ENCODE results near the gene B3GNT8. TPM values are rescaled to one million over a fixed set of nuclear protein-coding genes. Genes with fewer than 3 reads are reported as not detected.

B3GNT8 gene
- total and polyA plus RNA-seq, 2 of the 8 experiments (the other 6 are each of a cell fraction or from before 2014, with no cell fraction given) = 0.67 to 0.86 TPM

DNA sequence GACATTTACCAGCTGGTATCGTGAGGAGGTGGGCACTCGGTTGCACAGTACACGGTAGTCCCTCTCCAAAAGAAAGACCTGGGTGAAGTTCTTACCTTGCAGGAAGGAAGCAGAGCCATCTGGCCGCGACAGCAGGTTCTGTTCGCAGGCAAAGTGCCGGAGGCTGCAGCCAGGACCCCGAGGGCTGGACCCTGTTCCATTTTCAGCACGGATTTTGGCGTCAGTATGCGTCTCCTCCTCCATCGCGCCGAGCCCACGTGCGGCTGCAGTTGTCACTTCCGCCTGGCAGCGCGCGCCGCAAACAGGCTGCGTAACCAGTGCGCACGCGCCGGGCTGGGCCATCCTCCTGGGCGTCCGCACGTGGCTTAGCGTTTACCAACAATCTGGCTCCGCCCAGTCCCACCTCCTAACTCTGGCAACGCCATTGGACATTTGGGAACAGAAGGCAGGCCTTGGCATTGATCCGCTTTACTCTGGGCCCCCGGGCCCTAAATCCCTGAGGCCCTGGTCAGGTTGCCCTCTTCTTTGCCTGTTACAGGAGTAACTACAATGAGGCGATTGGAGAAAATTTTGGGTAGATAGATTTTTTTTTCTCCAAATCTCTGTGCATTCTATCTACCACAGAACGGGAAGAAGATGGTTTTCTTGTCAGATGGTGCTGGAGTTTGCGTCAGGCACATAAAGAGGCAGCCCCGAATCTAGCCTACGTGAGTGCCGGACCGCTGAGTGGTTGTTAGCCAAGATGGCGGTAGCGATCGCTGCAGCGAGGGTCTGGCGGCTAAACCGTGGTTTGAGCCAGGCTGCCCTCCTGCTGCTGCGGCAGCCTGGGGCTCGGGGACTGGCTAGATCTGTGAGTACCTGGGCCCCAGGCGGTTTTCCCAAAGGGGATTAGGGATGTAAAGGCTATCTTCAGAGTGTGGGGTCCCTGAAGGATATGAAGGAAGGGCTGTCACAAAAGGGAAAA is 29.8 kb downstream of the B3GNT8 start, which contains the start of the genes BCKDHA and EXOSC5 (continued):
- peak; percentile 99 to 100 for TF ChIP-seq SIN3A (conservative IDR thresholded peaks at IDR 0.05 in 1 of 2, IDR thresholded peaks at IDR 0.05 in 1 of 2; ENCODE audit: low read depth in 1 of 2, low read length in 2 of 2)
- peak; percentile 34 for TF ChIP-seq KDM4A (IDR thresholded peaks at IDR 0.05; ENCODE audit: low read depth, low read length, severe bottlenecking)
- TF ChIP-seq, protein P1, sequence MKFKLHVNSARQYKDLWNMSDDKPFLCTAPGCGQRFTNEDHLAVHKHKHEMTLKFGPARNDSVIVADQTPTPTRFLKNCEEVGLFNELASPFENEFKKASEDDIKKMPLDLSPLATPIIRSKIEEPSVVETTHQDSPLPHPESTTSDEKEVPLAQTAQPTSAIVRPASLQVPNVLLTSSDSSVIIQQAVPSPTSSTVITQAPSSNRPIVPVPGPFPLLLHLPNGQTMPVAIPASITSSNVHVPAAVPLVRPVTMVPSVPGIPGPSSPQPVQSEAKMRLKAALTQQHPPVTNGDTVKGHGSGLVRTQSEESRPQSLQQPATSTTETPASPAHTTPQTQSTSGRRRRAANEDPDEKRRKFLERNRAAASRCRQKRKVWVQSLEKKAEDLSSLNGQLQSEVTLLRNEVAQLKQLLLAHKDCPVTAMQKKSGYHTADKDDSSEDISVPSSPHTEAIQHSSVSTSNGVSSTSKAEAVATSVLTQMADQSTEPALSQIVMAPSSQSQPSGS (IDR thresholded peaks at IDR 0.05; ENCODE audit: low read length) = 0 out of 2 replicates have a peak, but pooled peaks have one; percentile 1
- TF ChIP-seq KDM1A (IDR thresholded peaks at IDR 0.05; ENCODE audit: borderline replicate concordance, low read length) = no peak
- no peak for TF ChIP-seq CBX8 (IDR thresholded peaks at IDR 0.05; ENCODE audit: borderline replicate concordance, low read depth, low read length)
- 0 out of 2 replicates have a peak, but pooled peaks have one; percentile 1 for TF ChIP-seq CEBPB (IDR thresholded peaks at IDR 0.05; ENCODE audit: low read depth, low read length)
- TF ChIP-seq, protein P2, sequence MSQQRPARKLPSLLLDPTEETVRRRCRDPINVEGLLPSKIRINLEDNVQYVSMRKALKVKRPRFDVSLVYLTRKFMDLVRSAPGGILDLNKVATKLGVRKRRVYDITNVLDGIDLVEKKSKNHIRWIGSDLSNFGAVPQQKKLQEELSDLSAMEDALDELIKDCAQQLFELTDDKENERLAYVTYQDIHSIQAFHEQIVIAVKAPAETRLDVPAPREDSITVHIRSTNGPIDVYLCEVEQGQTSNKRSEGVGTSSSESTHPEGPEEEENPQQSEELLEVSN (IDR thresholded peaks at IDR 0.05) = peak; percentile 93
- TF ChIP-seq BACH1 (IDR thresholded peaks at IDR 0.05; ENCODE audit: low read length) = no peak
- no peak for TF ChIP-seq CHD1 (IDR thresholded peaks at IDR 0.05; ENCODE audit: low read depth, low read length)
- TF ChIP-seq PHF8 (conservative IDR thresholded peaks at IDR 0.05; ENCODE audit: low read depth, low read length) = peak; percentile 75
- no peak for TF ChIP-seq EP300 (IDR thresholded peaks at IDR 0.05; ENCODE audit: borderline replicate concordance in 1 of 2, low read depth in 2 of 2, low read length in 2 of 2)
- no peak for TF ChIP-seq GABPA (IDR thresholded peaks at IDR 0.05; ENCODE audit: borderline replicate concordance, insufficient read depth, low read length)
- TF ChIP-seq POLR2A (IDR thresholded peaks at IDR 0.05; ENCODE audit: control extremely low read depth in 1 of 2, low read depth in 2 of 2, low read length in 2 of 2) = peak; percentile 47 to 62
- TF ChIP-seq TAF1 (IDR thresholded peaks at IDR 0.05; ENCODE audit: low read depth, low read length) = peak; percentile 84
- TF ChIP-seq RNF2 (IDR thresholded peaks at IDR 0.05; ENCODE audit: borderline replicate concordance, low read depth, low read length, missing control alignments, poor library complexity, severe bottlenecking) = no peak
- TF ChIP-seq SP1 (IDR thresholded peaks at IDR 0.05; ENCODE audit: low read depth, low read length) = no peak
- TF ChIP-seq, protein P3, sequence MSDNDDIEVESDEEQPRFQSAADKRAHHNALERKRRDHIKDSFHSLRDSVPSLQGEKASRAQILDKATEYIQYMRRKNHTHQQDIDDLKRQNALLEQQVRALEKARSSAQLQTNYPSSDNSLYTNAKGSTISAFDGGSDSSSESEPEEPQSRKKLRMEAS (IDR thresholded peaks at IDR 0.05) = peak; percentile 100
- no peak for TF ChIP-seq RXRA (IDR thresholded peaks at IDR 0.05; ENCODE audit: insufficient read depth, low read depth, low read length)
- no peak for TF ChIP-seq JUN (IDR thresholded peaks at IDR 0.05; ENCODE audit: low read depth, low read length)
- TF ChIP-seq BCL11A (IDR thresholded peaks at IDR 0.05; ENCODE audit: low read depth in 2 of 2, low read length in 2 of 2) = no peak

Measured in H1 (cell line).